ENCODE measurements around the gene CLDN11. TPM values are rescaled to one million over a fixed set of nuclear protein-coding genes. Genes with fewer than 3 reads are reported as not detected.

CLDN11 gene
- total RNA-seq, 1 donor from 2014 or later = 2.9 TPM

GRCh38 chr3:170467571-170468147 is 49.0 kb downstream of the CLDN11 start:
- intact Hi-C loops (cut with DNase I) = no loop called here
- no peak for DNase-seq (ENCODE audit: low spot score)

DNA sequence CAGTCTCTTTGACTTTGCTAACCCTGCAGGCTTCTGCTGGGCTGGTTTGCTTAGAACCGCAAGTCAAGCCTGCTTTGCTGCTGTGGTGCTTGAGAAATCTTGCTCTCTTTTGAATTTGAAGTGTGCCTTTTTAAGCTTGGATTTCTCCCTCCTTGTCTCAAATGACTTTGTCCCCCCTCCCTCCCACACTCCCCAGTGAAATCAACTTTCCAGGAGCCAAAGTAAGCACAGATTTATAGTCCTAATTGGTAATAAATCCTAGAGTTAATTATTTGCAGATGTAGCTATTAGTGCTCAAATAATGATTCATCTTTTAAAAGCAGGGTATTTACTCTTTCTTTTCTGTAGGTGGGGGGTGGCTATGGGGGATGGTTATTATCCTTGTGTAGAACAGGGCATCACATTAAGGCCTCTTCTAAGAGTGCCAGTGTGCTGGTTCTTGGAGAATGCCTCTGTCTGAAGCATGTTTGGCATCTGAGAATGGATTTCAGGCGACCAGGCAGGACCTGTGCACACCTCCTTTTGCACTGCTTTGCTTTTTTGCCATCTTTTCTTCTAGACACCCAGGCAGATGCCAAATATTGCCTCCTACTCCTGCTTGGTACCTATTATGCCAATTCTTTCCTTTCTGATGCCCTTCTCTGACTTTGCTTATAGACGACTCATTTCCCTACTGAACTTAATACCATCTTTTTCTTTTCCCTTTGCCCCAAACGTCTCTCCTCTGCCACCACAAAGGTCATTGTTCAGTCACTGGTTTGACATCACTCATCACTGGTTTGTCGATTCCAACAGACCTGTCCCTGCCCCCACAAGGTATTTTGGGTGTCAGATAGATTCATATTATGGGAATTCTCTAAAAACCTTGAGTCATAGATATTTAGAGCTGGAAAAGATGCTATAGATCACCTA is 50.7 kb downstream of the CLDN11 start:
- no peak for DNase-seq (ENCODE audit: low spot score)
- intact Hi-C loops (cut with DNase I) = no loop called here

DNA sequence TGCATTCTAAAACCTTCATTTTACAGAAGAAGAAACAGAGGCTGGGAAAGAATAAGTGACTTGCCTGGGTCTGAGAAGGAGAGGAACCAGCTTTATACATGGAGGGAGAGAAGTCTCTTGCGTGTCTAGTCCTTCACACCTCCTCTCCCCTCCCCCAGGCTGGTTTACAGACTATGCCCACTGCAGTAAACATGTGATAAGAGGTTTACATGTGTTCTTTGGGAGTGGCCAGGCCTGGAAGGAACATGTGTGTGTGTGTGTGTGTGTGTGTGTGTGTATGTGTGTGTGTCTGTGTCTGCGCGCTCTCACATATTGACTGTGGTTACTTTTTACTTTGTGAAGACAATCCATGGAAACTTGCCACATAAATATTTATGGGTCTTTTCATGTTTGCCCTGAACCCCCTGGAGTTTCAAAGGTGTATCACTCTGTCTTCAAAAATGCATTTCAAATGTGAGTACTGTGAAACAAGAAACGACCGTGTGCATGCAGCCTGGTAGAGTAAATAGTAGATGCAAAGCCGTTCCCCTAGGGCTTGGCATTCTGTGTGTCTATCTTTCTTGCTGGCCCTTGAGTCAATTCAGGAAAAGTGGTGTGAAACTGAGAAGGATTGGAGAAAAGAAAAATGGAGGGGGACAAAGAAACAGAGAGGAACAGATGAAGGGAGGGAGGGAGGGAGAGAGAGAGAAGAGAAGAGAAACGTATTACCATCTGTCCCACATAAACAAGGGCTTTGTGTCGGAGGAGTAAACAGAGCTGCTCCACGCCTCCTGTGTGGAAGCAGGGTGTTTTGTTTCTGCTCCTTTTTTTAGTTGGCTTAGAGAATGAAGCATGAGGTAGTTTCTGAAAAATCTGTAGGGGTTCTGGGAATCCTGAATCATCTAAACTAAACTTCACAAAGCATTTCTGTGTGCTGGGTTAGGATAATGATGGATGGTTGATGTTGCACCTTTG is 51.7 kb downstream of the CLDN11 start:
- intact Hi-C loops (cut with DNase I) = no loop called here
- DNase-seq (ENCODE audit: low spot score) = no peak

- intact Hi-C loops (cut with DNase I) = no loop called here
Observed at GRCh38 chr3:170471149-170471548, 52.5 kb downstream of the CLDN11 start.

DNA sequence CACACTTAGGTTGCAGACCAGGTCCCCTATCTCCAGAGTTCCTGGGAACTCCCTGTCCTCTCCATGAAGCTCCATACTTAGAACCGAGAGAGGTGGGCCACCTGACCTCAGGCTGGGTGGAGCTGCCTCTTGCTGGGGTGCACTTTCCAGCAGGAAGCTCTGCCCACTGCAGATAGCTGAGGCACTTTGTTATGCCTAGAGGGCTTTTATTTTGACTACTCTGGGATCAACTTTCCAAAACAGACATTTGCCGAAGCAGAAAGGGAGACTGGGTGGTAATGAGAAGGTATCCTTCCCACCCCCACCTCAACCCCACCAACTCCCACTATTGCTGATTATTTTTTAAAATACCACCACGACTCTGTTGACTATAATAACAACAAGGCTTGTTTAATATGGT is 54.7 kb downstream of the CLDN11 start:
- intact Hi-C loops (cut with DNase I) = no loop called here
- no peak for DNase-seq (ENCODE audit: low spot score)

More at GRCh38 chr3:170471149-170471548, 52.5 kb downstream of the CLDN11 start:
- DNase-seq (ENCODE audit: low spot score) = no peak

DNA sequence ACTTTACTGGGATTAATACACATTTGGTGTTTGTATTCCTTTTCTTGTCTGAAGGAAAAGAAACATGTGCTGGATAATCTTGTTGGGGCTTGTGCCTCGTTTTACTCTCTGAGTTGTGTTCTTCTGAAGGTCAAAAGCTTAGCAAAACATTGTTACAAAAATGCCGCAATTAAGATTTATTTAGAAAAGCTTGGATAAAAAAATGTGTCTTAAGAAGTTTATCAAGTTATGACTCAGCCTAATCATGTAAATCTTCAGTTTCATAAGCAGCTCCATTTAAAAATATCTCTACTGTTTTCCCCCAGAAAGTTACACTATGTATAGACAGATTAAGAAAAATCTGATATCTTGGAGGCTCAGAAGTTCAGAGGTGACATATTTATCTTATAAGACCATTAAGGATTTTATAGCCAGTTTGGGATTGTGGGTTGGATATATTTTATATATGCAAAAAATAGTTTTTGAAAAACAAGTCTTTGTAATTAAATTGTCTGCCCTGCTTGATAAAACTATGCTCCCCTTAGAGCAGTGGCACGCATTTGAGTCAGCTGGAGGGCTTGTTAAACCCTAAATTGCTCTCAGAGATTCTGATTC is 56.5 kb downstream of the CLDN11 start:
- DNase-seq (ENCODE audit: low spot score) = no peak
- intact Hi-C loops (cut with DNase I) = no loop called here

- intact Hi-C loops (cut with DNase I) = no loop called here
- DNase-seq (ENCODE audit: low spot score) = no peak
Observed at GRCh38 chr3:170476291-170476690, 57.6 kb downstream of the CLDN11 start.

- intact Hi-C loops (cut with DNase I) = no loop called here
- no peak for DNase-seq (ENCODE audit: low spot score)
Observed at GRCh38 chr3:170477395-170477794, 58.7 kb downstream of the CLDN11 start.

- intact Hi-C loops (cut with DNase I) = no loop called here
- no peak for DNase-seq (ENCODE audit: low spot score)
Observed at GRCh38 chr3:170480111-170480510, 61.4 kb downstream of the CLDN11 start.

DNA sequence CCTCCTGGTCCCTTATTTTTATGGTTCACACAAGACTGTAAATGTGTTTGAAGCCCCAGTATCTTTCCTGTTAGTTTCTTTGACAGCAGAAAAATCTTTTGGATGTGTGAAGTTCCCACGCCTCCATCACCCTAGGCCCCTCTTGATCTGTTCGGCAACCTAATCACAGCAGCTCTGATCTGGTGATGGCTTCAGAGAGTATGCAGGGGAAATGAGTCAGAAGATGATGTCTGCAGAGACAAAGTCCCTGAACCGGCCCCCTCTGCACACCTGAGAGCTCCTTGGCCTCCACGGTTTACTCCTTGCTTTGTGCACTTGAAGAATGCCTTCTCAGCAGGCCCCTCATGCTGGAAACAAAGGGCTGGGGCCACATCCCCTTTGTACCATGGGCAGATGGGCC is 63.5 kb downstream of the CLDN11 start:
- intact Hi-C loops (cut with DNase I) = no loop called here
- DNase-seq (ENCODE audit: low spot score) = no peak

DNA sequence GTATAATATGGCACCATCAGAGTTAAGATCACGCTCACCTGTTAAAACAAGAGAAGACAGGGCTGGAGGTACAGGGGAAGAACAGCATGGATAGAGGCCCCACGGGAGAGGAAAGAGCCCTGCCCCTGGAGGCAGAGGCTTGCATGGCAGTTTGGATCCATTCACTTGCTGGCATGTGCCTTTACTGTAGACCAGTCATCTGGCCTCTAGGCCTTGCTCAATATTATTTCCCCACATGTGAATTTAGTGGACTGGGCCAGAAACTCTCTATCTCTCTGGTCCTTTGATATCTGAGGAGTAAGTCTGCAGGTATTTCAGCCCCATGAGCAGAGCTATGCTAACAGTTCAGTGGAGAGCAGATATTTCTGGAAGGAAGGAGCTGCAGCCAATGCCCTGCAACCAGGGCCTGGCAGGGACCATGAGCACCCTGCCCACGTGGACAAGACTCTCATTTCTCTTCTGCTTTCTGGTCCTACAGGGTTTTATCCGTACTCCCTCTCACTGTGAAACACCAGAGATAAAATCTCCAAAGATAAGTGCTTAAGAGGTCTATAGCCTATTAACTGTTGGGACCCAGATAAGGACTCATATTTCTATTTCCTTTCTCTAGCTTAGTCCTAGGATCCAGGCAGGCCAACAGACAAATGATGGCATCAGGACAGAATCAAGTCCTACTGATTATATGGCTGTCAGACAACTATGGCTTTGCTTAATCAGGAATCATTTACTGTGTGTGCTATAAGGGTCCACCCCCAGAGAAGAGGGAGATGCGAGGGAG is 65.0 kb downstream of the CLDN11 start:
- intact Hi-C loops (cut with DNase I) = no loop called here
- DNase-seq (ENCODE audit: low spot score) = no peak

Small RNA genes within 50 kb of the gene (microRNA-seq; reads per million reads assigned to microRNA genes)
- gene MIR6828 = not detected

Other genes starting within 250 kb of the CLDN11 start
- gene PHC3, start 237.1 kb upstream of the CLDN11 start, total RNA-seq = 57.0 TPM
- gene PRKCI, start 196.4 kb upstream of the CLDN11 start, total RNA-seq = 14.3 TPM
- 37.3 TPM for gene SKIL, start 61.2 kb upstream of the CLDN11 start, total RNA-seq
- gene SLC7A14, start 167.2 kb downstream of the CLDN11 start, total RNA-seq = not detected